GM19240 (cell line): Measurements from ENCODE around the gene DYRK1A.

Experiments
- DNase-seq: peaks from one replicate; pipeline ENCODE4 v3.0.0; 2011; ENCODE audit warnings: low spot score; ENCODE audit not compliant: insufficient read length

DYRK1A gene

DNA sequence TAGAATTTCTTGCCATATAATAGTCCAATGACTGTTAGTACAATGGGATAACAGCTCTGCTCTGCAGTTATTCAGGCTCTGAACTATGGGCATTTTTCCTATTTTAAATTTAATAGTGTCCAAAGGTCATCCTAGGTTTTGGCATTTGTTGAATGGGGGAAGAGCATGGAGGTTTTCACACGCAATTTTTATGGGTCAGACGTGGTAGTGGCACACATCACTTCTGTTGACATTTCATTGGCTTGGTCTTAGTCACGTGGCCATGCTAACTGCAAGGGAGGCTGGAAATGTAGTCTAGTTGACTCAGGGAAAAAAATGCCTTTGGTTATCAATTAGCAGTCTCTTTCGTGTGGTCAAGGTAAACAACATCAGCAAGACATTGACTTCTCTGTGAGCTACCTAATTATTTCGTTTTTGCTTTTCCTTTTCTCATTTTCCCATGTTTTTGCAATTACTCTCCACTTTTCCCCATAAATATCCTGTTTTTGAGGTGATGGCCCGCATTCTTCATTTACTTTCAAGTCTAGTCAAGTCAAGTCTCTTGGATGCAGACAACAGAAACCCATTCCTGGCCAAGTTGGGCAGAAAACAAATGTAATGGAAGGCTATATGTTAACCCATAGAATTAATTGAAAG, 82.8 kb downstream of the DYRK1A start:
- DNase-seq, result no peak

GRCh38 chr21:37450445-37450941, 83.9 kb downstream of the DYRK1A start:
- no peak for DNase-seq

GRCh38 chr21:37451446-37451845, 84.9 kb downstream of the DYRK1A start:
- DNase-seq, result no peak

GRCh38 chr21:37452227-37452626, 85.7 kb downstream of the DYRK1A start:
- DNase-seq, result no peak

DNA sequence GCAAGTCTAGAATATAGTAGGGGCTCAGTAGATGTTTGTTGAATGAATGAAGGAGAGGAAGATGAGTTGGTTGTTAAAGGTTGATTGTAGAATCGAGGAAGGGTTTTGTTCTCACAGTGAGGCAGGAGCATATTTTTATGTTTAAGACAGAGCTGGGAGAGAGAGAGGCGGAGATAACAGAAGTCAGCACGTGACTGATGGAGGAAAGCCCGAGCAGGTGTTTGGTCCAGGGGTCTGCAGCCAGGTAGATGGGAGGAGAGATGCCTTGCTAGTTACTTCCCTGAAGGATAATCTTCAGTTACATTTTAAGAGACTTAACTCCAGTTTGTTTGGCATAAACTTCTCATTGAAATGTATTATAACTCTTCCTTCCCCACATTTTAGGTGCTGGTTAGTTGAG, 86.8 kb downstream of the DYRK1A start:
- no peak for DNase-seq

- no peak for DNase-seq
Observed at GRCh38 chr21:37454869-37455503, 88.4 kb downstream of the DYRK1A start.

- DNase-seq, result no peak
Observed at GRCh38 chr21:37455504-37455911, 88.9 kb downstream of the DYRK1A start.

GRCh38 chr21:37458669-37459276, 92.2 kb downstream of the DYRK1A start:
- no peak for DNase-seq

DNA sequence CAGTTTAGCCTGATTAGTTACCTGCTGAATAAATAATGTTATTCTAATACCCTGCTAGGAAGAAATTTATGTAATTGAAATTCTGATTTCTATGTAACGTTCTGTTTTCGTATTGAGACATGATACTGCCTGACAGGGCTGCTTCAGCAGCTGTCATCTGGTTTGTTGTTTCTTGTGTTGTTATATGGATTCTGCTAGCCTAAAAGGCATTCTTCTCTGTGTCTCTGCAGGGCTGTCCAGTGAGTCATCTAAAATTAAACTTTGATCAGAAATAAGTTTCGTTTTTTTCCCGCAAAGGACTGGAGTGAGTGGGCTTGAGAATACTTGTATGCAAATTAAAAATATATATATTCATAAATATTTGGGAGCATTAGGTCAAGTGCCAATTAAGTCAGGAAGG, 93.0 kb downstream of the DYRK1A start:
- DNase-seq, result no peak

- DNase-seq, result no peak
Observed at GRCh38 chr21:37460196-37460595, 93.6 kb downstream of the DYRK1A start.

GRCh38 chr21:37461479-37461878, 94.9 kb downstream of the DYRK1A start:
- DNase-seq, result no peak

DNA sequence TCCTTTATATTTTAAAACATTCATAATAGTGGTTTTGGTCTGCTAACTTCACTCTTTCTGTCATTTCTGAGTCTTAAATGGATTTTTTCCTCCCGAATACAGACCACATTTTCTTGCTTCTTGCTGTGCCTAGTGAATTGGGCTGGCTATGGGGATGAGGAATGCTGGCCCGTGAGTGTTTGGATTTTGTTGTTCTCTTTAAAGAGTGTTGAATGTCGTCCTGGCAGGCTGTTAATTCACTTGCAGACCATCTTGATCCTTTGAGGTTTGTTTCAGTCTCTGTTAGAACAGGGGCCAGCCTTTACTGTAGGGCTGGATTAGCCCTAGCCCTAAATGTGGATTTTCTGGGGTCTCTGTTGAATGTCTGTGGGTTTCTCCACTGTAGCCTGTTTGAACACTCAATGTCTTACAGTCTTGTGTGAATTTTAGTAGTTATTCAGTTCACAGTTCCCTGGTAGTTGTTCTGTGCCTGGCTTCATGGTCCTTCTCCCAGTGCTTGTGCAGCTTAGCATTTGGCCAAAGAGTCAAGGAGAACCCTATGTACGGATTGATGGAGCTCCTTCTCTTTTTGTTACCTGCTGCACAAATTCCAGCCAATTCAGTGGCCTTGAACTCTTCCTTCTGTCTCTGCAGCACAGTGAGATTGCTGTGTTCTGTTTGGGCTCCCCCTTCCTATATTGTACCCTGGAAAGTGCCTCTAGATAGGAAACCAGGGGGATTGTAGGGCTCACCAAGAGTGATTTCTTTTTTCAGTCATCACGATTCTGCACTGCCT, 95.7 kb downstream of the DYRK1A start:
- no peak for DNase-seq

- no peak for DNase-seq
Observed at GRCh38 chr21:37463083-37463801, 96.7 kb downstream of the DYRK1A start.

DNA sequence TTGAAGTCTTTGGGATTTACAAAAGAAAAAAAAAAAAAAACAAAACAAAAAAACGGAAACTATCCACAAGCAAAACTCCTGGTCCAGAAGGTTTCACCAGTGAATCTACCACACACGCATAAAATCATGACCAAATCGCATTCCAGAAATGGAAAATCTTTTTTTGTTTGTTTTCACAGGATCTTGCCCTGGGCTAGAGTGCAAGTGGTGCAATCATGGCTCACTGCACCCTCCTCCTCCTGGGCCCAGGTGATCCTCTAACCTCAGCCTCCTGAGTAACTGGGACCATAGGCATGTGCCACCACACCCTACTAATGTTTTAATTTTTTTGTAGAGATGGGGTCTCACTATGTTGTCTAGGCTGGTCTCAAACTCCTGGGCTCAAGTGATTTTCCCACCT, 100.5 kb downstream of the DYRK1A start:
- DNase-seq, result no peak

DNA sequence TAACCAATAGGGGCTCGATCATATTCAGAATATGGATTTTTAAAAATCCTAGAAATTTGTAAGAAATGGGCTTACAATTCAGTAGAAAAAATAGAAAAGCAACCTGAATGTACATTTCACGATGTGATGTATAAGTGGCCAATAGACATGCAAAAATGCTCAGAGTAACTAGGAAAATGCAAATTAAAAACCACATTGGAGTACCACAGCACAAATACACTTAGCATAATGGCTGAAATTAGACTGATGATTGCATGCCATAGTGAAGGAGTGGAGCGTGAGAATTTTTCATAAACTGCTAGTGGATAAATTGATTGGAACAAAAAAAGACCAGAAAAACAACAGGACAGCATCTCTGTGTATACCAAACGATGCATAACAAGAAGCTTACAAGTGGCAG, 102.3 kb downstream of the DYRK1A start:
- DNase-seq, result no peak

DNA sequence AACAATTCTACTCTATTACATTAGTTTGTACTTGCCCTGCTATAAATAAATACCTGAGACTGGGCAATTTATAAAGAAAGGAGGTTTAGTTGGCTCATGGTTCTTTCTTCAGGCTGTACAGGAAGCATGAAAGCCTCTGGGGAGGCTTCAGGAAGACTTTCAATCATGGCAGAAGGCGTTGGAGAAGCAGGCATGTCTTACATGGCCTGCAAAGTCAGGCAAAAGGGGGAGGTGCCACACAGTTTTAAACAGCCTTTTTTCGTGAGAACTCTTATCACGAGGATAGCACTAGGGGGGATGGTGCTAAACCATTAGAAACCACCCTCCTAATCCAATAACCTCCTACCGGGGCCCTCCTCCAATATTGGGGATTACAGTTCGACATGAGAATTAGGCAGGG, 102.9 kb downstream of the DYRK1A start:
- DNase-seq, result no peak

DNA sequence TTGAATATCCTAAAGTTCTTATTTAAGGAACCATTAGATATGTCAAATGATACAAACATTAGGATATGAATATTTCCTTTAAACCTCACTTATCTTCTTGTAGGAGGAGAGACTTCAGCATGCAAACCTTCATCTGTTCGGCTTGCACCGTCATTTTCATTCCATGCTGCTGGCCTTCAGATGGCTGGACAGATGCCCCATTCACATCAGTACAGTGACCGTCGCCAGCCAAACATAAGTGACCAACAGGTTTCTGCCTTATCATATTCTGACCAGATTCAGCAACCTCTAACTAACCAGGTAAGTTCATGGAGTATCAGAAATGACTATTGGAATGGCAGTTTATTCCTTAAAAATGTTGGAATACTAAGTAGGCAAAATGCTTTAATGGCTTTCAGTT, 106.0 kb downstream of the DYRK1A start:
- DNase-seq, result no peak

GRCh38 chr21:37473491-37473890, 106.9 kb downstream of the DYRK1A start:
- no peak for DNase-seq

- no peak for DNase-seq
Observed at GRCh38 chr21:37474342-37474741, 107.8 kb downstream of the DYRK1A start.

GRCh38 chr21:37475186-37475868, 108.8 kb downstream of the DYRK1A start:
- DNase-seq, result no peak

DNA sequence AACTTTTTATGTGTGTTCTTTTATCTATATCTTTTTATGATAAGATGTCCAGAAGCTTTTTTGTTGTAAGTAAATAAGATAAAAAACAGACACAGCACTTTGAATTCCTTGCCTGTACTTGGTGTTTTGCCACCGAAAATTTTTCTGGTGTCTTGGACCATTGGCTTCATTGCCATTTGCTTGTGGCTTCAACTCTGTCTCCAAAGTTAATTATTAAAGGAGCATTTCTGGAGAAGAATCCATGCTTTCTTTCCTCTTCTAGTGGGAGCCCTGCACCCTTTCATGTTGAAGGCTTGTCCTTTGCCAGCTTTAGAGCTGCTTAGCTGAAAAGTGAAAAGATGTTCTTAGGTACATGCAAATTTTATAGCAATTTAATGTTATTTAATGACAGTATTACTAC, 112.2 kb downstream of the DYRK1A start:
- no peak for DNase-seq
